Activated T-helper 2 cell treated with anti-CD3 and anti-CD28 coated beads, Interferon-gamma antibody, Interleukin-2, Interleukin-4, amounts not matched to agents 10 μg/mL and 5 μg/mL and 100 μg/mL, durations not matched to agents 14 hours and 24 hours and 36 hours (primary cell): ENCODE measurements around the gene RBM19. TPM values are rescaled to one million over a fixed set of nuclear protein-coding genes. Genes with fewer than 3 reads are reported as not detected.

Experiments used
- DNase-seq: peaks from one replicate; pipeline ENCODE4 v3.0.0; 2021; ENCODE audit warnings: low spot score
- H3K27ac Mint-ChIP-seq: one replicate; pipeline ENCODE4 v1.8.0; 2021; ENCODE audit warnings: mixed read lengths
- H3K27me3 Mint-ChIP-seq: one replicate; pipeline ENCODE4 v1.8.0; 2021; ENCODE audit warnings: low read depth, mixed read lengths
- H3K36me3 Mint-ChIP-seq: one replicate; pipeline ENCODE4 v1.8.0; 2021; ENCODE audit warnings: low read depth, mixed read lengths
- H3K4me1 Mint-ChIP-seq: one replicate; pipeline ENCODE4 v1.8.0; 2021; ENCODE audit warnings: low read depth, mixed read lengths
- H3K4me3 Mint-ChIP-seq: one replicate; pipeline ENCODE4 v1.8.0; 2021; ENCODE audit warnings: low read depth, mild to moderate bottlenecking, moderate library complexity, mixed read lengths
- H3K9me3 Mint-ChIP-seq: one replicate; pipeline ENCODE4 v1.8.0; 2021; ENCODE audit warnings: mixed read lengths
- intact Hi-C: fragments of 100-400 bp; cut with micrococcal nuclease; formaldehyde crosslinking; loops from one replicate; pipeline ENCODE4 v1.15.1; 2023
- total RNA-seq: library from RNA; stranded (reverse); gene quantifications from 2 replicates; pipeline ENCODE4 v1.2.3, GENCODE V29; 2022

RBM19 gene
- total RNA-seq, 1 donor from 2014 or later, result 96.8 TPM

DNA sequence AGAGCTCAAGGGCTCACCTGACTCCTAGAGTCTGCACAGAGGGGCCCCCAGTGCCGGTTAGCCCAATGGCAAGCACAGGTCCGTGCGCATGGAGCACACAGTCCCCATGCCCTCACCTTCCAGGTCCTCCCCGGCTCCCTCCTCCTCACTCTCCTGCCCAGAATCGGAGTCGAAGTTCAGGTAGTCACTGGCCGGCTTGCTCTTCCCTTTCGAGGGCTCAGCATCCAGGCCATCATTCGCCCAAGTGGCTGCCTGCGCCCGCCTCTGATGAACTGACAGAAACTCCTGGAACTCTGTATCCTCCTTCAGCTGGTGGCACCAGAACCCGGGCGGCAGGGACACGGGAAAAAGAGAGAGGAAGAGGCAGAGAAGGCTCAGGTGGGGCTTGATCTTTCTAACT is 7.0 kb downstream of the RBM19 start:
- no peak for DNase-seq
- no peak overlapping the region for H3K27ac Mint-ChIP-seq
- no peaks in the 10 kb centered on the region for H3K9me3 Mint-ChIP-seq
- no peak overlapping the region for H3K4me3 Mint-ChIP-seq
- intact Hi-C loops, result no loop called here
- peaks cover 27% of the 10 kb centered on the region for H3K4me1 Mint-ChIP-seq
- H3K36me3 Mint-ChIP-seq, result peaks cover 79% of the 10 kb centered on the region
- H3K27me3 Mint-ChIP-seq, result no peaks in the 10 kb centered on the region

DNA sequence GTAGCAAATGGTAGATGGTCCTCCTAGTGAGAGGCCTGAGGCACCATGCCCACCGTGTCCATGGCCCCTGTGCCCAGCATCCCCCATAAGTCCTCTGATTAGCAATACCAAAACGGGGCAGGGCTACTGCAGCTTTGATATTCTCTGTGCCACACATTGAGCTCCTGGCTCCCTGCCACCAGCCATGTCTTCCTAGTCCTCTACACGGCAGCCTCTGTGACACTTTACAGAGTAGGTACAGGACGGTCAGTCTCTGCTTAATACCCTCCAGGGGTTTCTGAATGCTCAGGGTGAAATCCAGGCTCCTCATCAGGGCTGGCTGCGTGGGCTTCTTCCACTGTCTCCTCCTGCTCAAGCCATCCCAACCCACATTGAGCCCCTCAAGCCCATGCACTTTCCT is 8.0 kb downstream of the RBM19 start:
- H3K36me3 Mint-ChIP-seq, result peaks cover 79% of the 10 kb centered on the region

DNA sequence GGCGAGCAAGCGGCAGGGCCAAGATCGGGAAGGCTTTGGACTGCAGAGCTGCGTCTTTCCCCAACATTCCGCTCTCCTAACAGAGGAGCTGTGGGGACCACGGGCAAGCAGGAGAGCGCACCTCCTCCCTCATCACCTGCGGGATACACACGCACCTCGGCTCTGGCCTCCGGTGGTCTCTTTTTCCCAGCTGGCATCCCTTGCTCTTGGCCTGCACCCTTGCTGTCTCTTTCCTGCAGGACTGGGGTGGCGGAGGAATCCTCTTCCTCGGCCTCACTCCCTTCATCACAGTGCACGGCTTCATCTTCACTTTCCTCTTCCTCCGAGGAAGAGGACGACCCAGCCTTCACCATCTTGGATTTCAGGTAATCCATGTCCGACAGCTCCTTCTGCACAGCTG is 8.5 kb downstream of the RBM19 start:
- peaks cover 14% of the 10 kb centered on the region for H3K4me1 Mint-ChIP-seq
- intact Hi-C loops, result no loop called here
- no peak overlapping the region for H3K4me3 Mint-ChIP-seq
- no peaks in the 10 kb centered on the region for H3K9me3 Mint-ChIP-seq
- no peak for DNase-seq
- no peak overlapping the region for H3K27ac Mint-ChIP-seq
- H3K27me3 Mint-ChIP-seq, result no peaks in the 10 kb centered on the region
- H3K36me3 Mint-ChIP-seq, result peaks cover 80% of the 10 kb centered on the region

More for the DNA sequence above, 8.0 kb downstream of the RBM19 start:
- Mint-ChIP-seq H3K4me1 (peaks cover 19% of the 10 kb centered on the region), H3K27me3 (no peaks in the 10 kb centered on the region), H3K4me3 (no peak overlapping the region), H3K9me3 (no peaks in the 10 kb centered on the region), H3K27ac (no peak overlapping the region)
- no peak for DNase-seq
- intact Hi-C loops, result no loop called here

DNA sequence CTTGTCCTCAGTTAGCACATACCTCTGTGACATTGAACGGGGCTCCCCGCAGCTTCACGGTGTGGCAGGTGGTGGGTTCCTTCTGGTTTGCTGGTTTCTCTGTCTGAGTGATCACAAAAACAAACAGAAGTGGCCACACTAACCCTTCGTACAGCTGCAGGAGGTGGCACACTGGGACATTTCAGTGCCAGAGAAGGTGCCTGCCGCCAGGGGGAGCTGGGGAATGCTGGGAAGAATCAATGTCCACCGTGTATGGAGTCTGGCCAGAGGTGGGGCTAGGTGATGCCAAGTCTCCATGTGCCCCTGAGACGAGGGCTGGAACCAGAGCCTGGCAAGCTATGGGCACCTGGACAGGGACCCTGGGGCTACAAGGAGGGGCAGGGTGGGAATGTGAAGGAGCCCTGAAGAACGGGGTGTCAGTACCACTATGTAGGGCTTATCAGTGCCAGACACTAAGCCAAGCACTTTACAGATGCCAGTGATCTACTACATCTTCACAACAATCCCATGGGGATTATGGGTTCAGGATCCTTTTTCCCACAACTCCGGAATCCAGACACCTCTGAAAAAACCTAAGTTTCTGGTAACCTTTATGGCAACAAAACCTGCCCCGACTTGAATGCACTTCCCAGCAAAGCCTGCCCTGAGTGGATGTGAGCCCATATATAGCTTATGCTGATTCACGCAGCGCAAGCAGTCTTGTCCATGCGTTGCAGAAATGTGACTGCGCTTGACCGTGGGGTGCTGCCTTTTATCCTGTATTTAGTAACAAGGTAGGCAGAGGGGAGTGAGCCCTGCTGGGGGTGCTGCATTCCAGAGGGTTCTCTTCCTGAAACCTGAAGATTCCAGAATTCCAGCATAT is 10.8 kb downstream of the RBM19 start:
- intact Hi-C loops, result no loop called here
- no peaks in the 10 kb centered on the region for H3K27me3 Mint-ChIP-seq

DNA sequence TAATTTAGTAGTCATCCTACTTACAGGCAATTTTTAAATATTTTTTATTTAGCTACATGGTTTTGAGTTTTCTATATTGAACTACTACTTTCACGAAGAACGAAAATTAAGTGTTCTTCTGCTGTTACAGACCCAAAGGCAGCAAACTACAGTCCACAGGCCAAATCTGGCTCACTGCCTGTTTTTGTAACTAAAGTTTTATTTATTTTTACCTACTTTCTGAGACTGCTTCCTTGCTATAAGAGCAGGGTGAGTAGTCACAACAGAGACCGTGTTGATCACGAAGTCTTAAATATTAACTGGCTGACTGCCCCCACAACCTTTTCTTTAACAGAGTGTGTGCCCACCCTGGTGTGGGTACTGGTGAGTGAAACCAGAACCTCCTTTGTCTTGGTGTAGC is 11.6 kb downstream of the RBM19 start:
- H3K27ac Mint-ChIP-seq, result no peak overlapping the region
- no peaks in the 10 kb centered on the region for H3K9me3 Mint-ChIP-seq
- H3K4me1 Mint-ChIP-seq, result no peaks in the 10 kb centered on the region
- H3K27me3 Mint-ChIP-seq, result no peaks in the 10 kb centered on the region
- DNase-seq, result no peak
- H3K36me3 Mint-ChIP-seq, result peaks cover 66% of the 10 kb centered on the region
- H3K4me3 Mint-ChIP-seq, result no peak overlapping the region
- intact Hi-C loops, result no loop called here

More for the DNA sequence above, 10.8 kb downstream of the RBM19 start:
- no peak for DNase-seq
- peaks cover 1% of the 10 kb centered on the region for H3K4me1 Mint-ChIP-seq
- H3K36me3 Mint-ChIP-seq, result peaks cover 70% of the 10 kb centered on the region
- H3K4me3 Mint-ChIP-seq, result no peak overlapping the region
- no peak overlapping the region for H3K27ac Mint-ChIP-seq
- no peaks in the 10 kb centered on the region for H3K9me3 Mint-ChIP-seq

DNA sequence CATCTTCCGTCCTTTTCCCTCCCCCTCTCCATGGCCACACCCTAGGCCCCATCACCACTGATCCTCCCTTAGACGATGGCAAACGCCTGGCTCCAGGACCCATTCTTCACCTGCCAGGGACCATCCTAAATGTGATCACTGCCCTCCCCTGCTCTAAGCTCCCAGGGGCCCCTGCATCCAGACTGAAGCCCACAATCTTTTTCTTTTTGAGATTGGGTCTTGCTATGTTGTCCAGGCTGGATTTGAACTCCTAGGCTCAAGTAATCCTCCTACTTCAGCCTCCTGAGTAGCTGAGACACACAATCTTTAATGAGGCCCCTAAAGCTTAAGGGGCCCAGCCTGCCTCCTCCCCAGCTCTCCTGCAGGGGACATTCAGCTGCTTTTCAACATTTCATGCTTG is 15.3 kb downstream of the RBM19 start:
- Mint-ChIP-seq H3K27me3 (no peaks in the 10 kb centered on the region), H3K36me3 (peaks cover 63% of the 10 kb centered on the region), H3K4me3 (no peak overlapping the region), H3K4me1 (no peaks in the 10 kb centered on the region), H3K27ac (no peak overlapping the region), H3K9me3 (no peaks in the 10 kb centered on the region)
- DNase-seq, result no peak
- intact Hi-C loops, result no loop called here

DNA sequence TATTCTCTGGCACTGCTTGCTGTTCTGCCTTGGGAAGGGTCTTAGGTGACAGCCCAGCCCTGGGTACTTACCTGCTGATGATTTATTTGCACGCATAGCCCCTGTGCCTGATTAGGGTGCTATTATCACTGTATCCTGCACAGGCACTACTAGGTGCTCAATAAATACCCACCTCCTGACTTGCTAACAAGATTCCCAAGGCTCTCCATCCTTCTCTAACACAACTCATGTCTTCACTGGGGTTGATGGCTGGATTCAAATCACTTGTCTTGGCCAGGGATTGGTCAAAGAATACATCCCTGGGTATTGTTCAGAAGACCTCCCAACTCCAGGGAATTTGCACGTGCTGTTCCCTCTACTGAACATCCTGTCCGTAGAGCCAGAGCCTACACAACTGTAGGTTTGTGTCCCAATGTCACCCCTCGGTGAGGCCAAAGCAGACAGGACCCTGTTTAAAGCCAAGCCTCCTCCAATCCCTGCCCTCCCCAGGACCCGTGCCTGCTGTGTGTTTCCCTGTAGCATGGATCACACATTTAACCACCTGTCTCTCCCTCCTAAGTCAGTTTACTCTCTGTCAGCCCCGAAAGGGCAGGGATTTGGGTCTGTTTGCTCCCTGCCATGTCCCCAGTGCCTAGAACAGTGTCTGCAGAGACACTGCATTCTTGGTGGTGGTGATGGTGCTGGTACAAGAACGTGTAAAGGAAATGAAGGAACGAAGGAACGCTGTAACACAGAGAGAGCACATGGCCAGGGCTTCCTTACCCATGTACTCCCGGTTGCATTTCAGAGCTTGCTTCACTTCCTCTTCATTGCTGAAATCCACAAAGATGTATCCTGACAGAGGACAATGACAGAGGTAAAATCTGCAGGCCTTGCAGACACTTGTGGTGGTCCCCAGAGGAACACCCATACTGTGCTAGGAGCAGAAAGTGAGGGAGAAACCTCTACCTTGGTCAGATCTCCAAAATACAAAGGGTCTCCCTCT is 16.5 kb downstream of the RBM19 start:
- no peak overlapping the region for H3K4me3 Mint-ChIP-seq
- H3K27ac Mint-ChIP-seq, result no peak overlapping the region
- H3K36me3 Mint-ChIP-seq, result peaks cover 64% of the 10 kb centered on the region
- no peaks in the 10 kb centered on the region for H3K4me1 Mint-ChIP-seq
- no peak for DNase-seq
- no peaks in the 10 kb centered on the region for H3K9me3 Mint-ChIP-seq
- H3K27me3 Mint-ChIP-seq, result no peaks in the 10 kb centered on the region
- intact Hi-C loops, result no loop called here

DNA sequence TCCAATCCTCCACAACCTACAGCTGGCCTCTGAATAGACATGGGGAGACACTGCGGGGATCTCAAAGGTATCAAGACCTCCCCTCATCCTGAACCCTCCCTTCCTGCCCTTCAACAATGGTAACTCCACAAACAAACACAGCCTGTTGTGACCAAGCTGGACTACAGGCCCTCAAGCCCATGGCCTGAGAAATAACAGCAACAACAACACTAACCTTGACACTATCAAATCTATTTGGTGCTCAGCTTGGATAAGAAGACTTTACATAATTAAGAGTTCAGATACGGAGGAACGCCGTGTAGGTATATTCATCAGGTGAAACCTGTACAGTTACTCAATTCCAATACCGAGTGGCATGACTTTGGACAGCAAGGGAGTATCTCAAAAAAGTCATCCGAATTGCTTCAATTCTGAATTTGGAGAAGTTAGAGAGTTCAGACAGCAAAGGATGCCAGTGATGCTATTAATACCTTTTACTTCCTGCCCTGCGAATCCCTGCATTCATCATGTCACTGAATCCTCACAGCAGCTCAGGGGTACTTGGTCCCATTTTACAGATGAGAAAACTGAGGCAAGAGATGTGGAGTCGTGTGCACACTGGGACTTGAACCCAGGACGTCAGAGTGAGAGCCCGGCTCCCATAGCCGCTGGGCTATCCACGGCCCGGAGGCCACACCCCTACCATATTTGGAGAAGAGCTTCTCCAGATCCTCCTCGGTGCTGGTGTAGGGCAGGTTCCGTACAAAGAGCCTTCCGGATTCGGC is 17.8 kb downstream of the RBM19 start:
- Mint-ChIP-seq H3K36me3 (peaks cover 58% of the 10 kb centered on the region), H3K4me3 (no peak overlapping the region), H3K27me3 (no peaks in the 10 kb centered on the region), H3K4me1 (no peaks in the 10 kb centered on the region), H3K9me3 (no peaks in the 10 kb centered on the region), H3K27ac (no peak overlapping the region)
- DNase-seq, result no peak
- intact Hi-C loops, result no loop called here

DNA sequence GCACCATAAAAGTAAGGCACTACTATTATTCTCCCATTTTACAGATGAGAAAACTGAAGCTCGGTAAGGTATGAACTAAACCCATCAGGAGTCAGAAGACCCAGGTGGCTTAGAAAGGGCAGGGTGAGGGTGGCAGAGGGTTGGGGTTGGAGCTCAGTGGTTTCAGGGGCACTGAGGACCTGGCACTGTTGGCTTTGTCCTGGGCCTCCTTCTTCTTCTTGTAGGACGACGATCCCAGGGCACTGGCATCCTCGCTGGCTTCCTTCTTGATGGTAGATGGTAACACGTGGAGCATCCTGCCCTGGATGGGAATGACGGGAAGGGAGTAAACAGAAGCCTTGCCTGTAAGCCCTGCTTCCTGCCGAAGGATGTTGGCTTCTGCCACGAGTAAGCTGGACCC is 19.9 kb downstream of the RBM19 start:
- Mint-ChIP-seq H3K36me3 (peaks cover 70% of the 10 kb centered on the region), H3K27me3 (no peaks in the 10 kb centered on the region), H3K4me1 (no peaks in the 10 kb centered on the region), H3K27ac (no peak overlapping the region), H3K9me3 (no peaks in the 10 kb centered on the region), H3K4me3 (no peak overlapping the region)
- DNase-seq, result no peak
- intact Hi-C loops, result no loop called here

DNA sequence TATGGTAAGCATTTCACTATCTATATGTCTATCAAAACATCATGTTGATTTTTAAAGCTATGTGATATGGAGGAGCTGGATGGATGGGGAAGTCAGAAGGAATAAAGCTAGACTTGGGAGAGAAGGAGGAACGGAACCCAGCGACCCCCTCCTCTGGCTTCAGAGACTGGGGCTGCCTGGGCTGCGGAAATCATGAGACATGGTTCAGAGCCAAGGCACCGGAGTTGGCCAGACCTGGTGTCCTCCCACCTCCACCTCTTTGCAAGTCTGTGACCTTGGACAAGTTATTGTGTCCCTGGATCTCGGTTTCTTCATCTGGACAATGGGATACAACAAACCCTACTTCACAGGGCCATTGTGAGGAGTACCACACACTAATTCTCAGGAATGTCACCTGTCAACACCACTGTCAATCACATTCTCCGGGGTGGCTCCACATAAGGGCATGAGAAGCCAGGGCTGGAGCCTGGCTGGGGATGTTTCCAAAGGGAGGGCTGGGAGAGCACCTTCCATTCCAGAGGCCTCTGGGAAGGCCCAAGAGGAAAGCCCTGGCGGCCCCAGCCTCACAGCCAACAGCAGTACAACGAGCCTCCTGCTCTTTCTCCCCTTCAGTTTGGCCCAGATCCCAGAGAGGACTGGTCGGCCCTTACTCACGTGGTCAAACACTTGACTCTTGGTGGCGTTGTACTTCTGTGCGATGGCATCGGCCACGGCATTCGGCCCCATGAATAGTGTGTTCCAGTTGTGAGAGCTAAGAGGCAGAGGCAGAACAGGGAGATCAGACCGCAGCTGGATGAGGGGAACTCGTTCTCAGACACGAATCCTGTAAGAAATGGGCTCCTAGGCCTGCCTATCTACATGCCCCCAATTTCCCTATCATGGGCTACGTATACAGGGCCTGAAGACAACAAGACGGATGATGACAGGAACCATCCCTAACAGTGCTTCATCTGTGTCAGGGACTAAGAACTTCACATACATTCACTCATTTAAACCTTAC is 20.7 kb downstream of the RBM19 start:
- peaks cover 70% of the 10 kb centered on the region for H3K36me3 Mint-ChIP-seq

DNA sequence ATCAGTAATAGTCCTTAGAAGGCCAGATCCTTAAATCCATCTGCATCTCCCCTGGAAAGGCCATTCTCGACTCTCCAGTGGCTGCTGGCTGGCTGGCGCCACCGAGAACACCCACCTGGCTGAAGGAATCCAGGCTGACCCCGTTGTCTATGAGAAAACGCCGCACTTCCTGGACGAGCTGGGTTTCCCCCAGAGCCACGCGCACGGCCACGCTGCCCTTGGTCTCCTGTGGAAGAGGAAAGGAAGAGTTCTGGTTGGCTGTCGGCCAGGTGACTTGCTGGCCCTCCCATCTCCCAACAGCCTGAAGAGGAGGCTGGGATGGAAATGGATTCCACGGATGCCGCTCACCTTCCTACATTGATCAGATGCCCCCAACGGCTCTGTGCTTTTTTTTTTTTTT is 23.9 kb downstream of the RBM19 start:
- Mint-ChIP-seq H3K4me3 (no peak overlapping the region), H3K27ac (no peak overlapping the region), H3K27me3 (no peaks in the 10 kb centered on the region), H3K9me3 (no peaks in the 10 kb centered on the region), H3K36me3 (peaks cover 62% of the 10 kb centered on the region), H3K4me1 (no peaks in the 10 kb centered on the region)
- no peak for DNase-seq
- intact Hi-C loops, result no loop called here

More for the DNA sequence above, 20.7 kb downstream of the RBM19 start:
- H3K9me3 Mint-ChIP-seq, result no peaks in the 10 kb centered on the region
- no peak for DNase-seq
- no peaks in the 10 kb centered on the region for H3K27me3 Mint-ChIP-seq
- no peaks in the 10 kb centered on the region for H3K4me1 Mint-ChIP-seq
- no peak overlapping the region for H3K4me3 Mint-ChIP-seq
- intact Hi-C loops, result no loop called here
- no peak overlapping the region for H3K27ac Mint-ChIP-seq

DNA sequence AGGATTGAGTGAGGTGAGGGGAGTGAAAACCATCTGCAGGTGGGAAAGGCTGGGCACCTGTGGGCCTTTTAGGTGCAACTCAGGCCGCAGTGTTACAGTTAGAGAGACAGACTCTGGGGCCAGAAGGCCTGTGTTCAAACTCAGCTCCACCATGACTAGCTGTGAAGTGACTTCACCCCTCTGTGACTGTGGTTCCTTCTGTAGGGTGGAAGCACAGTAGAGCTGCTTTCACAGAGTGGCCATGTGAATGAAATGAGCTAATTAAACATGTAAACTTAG is 25.0 kb downstream of the RBM19 start:
- Mint-ChIP-seq H3K27ac (no peak overlapping the region), H3K27me3 (no peaks in the 10 kb centered on the region), H3K4me1 (no peaks in the 10 kb centered on the region), H3K36me3 (peaks cover 66% of the 10 kb centered on the region), H3K4me3 (no peak overlapping the region), H3K9me3 (no peaks in the 10 kb centered on the region)
- DNase-seq, result no peak
- intact Hi-C loops, result no loop called here
